Left forelimb (tissue), 1 donor: ENCODE measurements around the gene PACC1.
A peak's percentile ranks its signal among the peaks of the same experiment; 100 is the strongest.

ENCODE experiments used
- DNase-seq: peaks from one replicate; pipeline ENCODE4 v3.0.0-alpha.2; 2018; ENCODE audit warnings: low spot score

Gene PACC1

GRCh38 chr1:212437179-212437798 is 22.6 kb upstream of the PACC1 start:
- DNase-seq: no peak

- DNase-seq: no peak
These were observed 20.3 kb upstream of the PACC1 start for GRCh38 chr1:212434992-212435391.

- no peak for DNase-seq
These were observed 19.1 kb upstream of the PACC1 start for GRCh38 chr1:212433577-212434462.

GRCh38 chr1:212432661-212433576 is 18.2 kb upstream of the PACC1 start, which contains the start of gene NENF:
Gene NENF, plus strand, starts transcription at chr1:212432920. Its CDS starts 24 bp downstream, at chr1:212432944.
- peak; percentile 91 for DNase-seq

GRCh38 chr1:212432272-212432660 is 17.6 kb upstream of the PACC1 start:
- DNase-seq: no peak

GRCh38 chr1:212431644-212432043 is 17.0 kb upstream of the PACC1 start:
- DNase-seq: no peak

GRCh38 chr1:212430955-212431394 is 16.3 kb upstream of the PACC1 start:
- DNase-seq: no peak

- DNase-seq: no peak
These were observed 15.7 kb upstream of the PACC1 start for GRCh38 chr1:212430416-212430815.

- no peak for DNase-seq
These were observed 13.8 kb upstream of the PACC1 start for GRCh38 chr1:212428496-212428895.

- no peak for DNase-seq
These were observed 9.2 kb upstream of the PACC1 start for GRCh38 chr1:212423879-212424278.

GRCh38 chr1:212421165-212421564 is 6.5 kb upstream of the PACC1 start:
- DNase-seq: no peak

- no peak for DNase-seq
These were observed 588 bp upstream of the PACC1 start for GRCh38 chr1:212415107-212415841.

- no peak for DNase-seq
These were observed 771 bp downstream of the PACC1 start for GRCh38 chr1:212413902-212414327.

- DNase-seq: no peak
These were observed 2.3 kb downstream of the PACC1 start for GRCh38 chr1:212412374-212412773.

- no peak for DNase-seq
These were observed 4.4 kb downstream of the PACC1 start for GRCh38 chr1:212410231-212410820.

GRCh38 chr1:212402666-212403321 is 11.9 kb downstream of the PACC1 start:
- DNase-seq: no peak

- no peak for DNase-seq
These were observed 12.7 kb downstream of the PACC1 start for GRCh38 chr1:212401838-212402582.

- no peak for DNase-seq
These were observed 13.6 kb downstream of the PACC1 start for GRCh38 chr1:212401042-212401441.

GRCh38 chr1:212397171-212397570 is 17.5 kb downstream of the PACC1 start:
- no peak for DNase-seq

- no peak for DNase-seq
These were observed 18.0 kb downstream of the PACC1 start for GRCh38 chr1:212396638-212397037.
